Measurements from ENCODE around the gene SMOC2.

Gene SMOC2

GRCh38 chr6:168480481-168480880 is 39.5 kb downstream of the SMOC2 start:
- no peak for DNase-seq (ENCODE audit: low read depth)

DNA sequence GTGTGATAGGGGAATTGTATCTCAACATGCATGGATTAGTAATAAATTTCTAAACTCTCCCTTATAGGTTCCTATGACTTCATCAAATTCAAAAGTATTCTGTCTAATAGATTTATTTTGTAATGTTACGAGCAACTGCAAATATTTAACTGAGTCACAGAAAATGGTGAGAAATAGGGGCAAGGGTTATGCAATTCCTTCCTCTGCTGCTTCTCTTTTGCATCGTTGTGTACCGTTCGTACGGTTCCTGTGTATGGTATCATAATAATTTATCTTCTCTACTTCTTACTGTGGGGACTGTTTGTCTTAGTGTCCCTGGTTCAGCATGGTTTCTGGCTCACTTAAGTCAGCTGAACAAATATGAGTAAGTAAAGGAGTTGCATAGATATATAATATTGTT is 44.8 kb downstream of the SMOC2 start:
- no peak for DNase-seq (ENCODE audit: low read depth)

GRCh38 chr6:168490757-168491156 is 49.8 kb downstream of the SMOC2 start:
- DNase-seq (ENCODE audit: low read depth): no peak

GRCh38 chr6:168493976-168494375 is 53.0 kb downstream of the SMOC2 start:
- no peak for DNase-seq (ENCODE audit: low read depth)

- DNase-seq (ENCODE audit: low read depth): no peak
These were observed 53.7 kb downstream of the SMOC2 start for GRCh38 chr6:168494726-168495125.

DNA sequence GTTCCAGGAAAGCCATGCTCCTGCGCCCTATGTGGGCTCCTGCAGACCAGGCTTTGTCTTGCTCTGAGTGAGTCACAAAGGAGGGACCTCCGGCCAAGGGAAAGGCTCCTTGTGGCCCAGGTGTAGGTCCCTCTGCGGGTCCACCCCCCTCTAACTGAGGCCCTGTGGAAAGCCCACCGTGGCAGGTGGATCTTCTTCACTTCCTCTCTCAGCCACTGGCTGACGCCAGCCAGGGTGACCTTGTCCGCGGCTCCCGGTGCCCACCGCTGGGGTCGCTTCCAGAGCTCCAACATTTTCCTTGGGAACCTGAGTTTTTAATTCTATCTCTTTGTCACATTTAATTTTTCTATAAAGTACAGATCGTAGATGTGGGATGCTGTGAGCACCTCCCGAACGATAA is 54.1 kb downstream of the SMOC2 start:
- no peak for DNase-seq (ENCODE audit: low read depth)

DNA sequence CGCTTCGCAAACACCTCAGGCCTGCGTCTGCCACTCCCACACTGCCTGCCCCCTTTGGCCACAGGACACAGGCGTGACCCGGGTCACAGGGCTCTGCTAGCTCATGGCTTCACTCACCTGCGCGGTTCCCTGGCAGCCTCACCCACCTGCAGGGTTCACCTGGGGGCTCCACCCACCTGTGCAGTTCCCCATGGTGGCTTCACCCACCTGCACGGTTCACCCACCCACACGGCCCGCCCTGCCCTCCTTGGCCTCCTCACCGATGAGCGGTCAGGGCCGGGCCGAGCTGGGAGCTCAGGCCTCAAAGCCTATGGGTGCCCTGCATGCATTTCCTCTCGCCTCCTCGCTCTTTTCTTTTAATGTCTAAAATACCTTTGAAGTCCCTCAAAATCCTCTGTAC is 54.7 kb downstream of the SMOC2 start:
- no peak for DNase-seq (ENCODE audit: low read depth)

DNA sequence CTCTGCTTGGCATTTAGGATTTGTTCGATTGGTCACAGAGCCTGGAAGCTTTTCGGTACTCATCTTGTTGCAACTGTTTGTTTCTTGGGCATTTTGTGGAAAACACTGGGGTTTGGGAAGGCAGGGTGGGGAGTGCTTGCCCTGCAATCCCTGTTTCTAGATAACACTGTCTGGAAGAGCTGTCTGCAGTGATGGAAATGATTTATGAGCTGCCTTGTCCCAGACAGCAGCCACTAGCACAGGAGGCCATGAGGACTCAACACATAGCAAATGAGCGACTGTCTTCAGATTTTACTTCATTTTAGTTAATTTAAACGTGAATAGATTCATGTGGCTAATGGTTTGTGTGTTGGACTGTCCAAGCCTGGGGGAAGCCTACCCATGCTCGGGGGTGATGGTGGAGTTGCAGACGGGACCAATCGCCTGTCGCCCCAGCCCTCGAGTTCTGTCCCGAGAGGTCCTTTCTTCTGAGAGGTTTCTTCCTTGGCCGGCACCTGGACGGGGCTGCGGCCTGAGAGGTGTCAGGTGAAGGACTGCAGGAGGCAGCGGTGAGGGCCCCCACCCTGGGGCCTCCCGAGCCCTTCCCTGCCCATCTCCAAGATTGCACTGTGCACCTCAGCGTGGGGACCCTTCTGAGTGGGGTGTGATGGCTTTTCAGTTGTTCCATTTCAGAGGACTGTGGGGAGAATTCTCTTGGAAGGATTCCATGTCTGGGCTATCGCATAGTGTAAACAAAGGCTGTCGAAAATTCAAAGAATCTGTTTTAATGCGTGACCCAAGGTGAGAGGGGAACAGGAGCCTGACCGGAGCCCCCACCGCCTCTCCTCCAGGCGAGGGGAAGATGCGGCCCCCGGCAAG is 55.4 kb downstream of the SMOC2 start:
- DNase-seq (ENCODE audit: low read depth): no peak

- no peak for DNase-seq (ENCODE audit: low read depth)
These were observed 56.0 kb downstream of the SMOC2 start for GRCh38 chr6:168496997-168497331.

- DNase-seq (ENCODE audit: low read depth): no peak
These were observed 56.4 kb downstream of the SMOC2 start for GRCh38 chr6:168497381-168497780.

DNA sequence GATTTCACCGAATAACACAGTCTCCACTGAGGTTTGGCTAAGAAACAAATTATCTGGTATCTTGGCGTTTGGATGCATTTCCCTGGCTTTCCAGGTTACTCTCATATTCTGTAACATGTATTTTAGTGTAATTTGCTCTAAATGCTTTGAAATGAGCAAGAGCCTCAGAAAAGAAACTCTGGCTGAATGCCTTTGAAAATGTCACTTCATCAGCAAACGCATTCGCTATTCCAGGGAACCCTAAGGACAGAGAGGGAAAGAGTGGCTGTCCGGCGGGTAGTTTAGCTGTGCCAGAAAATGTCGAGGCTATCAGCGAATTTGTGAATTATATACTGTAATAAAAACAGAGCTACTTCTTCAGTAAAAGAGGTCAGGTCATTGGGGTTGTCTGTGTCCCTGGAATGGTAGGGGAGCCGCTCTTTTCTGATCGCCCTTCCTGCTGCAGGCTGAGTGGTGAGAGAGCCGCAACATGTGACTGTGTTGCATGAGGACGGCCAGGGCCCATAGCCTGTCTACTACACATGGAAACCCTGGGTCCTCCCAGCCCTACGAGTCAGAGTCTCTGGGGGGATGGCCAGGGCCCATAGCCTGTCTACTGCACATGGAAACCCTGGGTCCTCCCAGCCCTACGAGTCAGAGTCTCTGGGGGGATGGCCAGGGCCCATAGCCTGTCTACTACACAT is 57.3 kb downstream of the SMOC2 start:
- no peak for DNase-seq (ENCODE audit: low read depth)

- DNase-seq (ENCODE audit: low read depth): no peak
These were observed 58.2 kb downstream of the SMOC2 start for GRCh38 chr6:168499045-168499650.

DNA sequence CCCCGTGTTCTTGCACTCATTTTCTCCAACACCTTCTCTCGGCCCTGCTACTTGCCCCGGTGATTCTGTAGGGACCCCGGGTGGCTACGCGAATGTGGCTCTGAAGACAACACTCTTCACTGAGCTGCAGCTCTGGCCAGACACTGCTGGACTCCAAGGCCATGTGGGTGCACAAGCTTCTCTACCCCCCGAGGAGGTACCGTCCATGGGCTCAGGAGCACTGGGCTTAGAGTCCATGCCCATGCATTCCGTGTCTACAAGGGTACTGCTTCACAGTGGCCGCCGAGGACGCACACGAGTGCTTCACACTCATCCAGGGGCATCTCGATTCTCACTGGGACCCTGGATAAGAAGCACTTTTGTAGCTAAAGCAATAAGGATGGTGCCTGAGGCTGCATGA is 59.5 kb downstream of the SMOC2 start:
- DNase-seq (ENCODE audit: low read depth): no peak

DNA sequence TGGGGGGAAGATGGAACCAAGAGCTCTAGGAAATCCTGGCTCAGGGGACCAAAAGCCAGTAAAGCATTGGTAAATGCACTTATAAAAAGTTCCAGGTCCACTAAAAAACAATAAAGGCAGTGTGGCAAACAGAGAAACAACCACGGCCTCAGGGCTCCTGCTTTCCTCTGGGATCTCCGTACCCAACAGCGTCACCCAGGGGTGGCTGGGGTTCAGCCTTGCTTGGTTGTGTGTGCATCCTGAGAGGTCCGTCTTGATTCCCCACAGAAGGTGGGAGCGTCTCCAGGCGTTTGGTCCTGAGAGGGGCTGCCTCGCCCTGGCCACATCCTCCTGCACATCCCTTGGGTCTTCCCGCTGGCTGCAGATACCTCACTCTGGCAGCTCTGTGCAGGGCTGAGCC is 60.6 kb downstream of the SMOC2 start:
- no peak for DNase-seq (ENCODE audit: low read depth)

DNA sequence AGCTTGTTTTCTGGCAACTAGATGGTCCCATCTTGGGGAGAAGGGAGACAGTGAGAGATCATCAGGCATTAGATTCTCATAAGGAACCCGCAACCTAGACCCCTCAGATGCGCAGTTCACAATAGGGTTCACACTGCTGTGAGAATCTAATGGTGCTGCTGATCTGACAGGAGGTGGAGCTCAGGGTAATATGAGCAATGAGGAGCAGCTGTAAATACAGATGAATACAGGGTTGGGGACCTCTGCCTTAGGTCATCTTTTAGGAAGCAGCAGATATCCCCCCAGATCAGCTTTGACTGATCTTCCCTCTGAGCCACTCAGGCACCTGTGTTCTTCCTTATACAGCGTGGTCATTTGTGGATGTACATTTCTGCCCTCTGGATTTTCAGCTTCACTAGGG is 63.4 kb downstream of the SMOC2 start:
- no peak for DNase-seq (ENCODE audit: low read depth)

- DNase-seq (ENCODE audit: low read depth): no peak
These were observed 65.5 kb downstream of the SMOC2 start for GRCh38 chr6:168506460-168506859.

DNA sequence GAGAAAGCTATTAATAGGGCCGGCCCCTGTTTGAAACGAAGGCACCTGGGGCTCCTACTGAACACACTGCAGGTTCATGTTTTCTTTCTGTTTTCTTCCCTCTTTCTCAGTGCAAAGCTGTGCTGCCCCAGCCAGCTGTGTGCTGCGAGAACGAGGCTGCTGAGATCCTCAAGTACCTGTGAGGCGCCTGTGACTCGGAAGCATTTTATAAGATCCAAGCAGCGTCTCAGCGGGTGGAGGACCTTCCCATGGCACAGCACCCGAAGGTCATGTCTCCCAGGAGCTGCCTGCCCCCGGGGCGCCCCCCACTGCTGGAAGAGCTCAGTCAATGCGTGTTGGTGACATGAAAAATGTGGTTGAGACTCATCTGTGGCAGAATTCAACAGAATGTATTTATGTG is 66.3 kb downstream of the SMOC2 start:
- no peak for DNase-seq (ENCODE audit: low read depth)

DNA sequence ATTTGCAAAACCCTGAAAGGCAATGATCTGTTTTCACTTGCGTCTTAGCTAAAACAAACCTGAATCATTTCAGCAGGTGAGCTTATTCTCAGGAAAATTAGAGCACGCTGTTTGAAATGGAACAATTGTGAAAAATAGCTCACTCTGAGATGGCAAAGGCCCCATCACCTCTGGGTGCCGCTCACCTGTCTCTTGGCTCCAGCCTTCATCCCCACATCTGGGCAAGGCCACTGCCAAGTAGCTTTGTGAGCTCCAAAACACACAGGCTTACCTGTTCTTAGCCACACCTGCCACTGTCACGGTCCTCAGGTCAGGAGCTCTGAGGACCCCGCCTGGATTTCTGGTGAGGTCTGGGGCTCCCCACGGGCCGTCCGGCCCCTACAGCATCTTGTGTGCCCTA is 66.7 kb downstream of the SMOC2 start:
- DNase-seq (ENCODE audit: low read depth): no peak

- no peak for DNase-seq (ENCODE audit: low read depth)
These were observed 67.9 kb downstream of the SMOC2 start for GRCh38 chr6:168508903-168509302.

GRCh38 chr6:168513766-168514165 is 72.8 kb downstream of the SMOC2 start:
- DNase-seq (ENCODE audit: low read depth): no peak

DNA sequence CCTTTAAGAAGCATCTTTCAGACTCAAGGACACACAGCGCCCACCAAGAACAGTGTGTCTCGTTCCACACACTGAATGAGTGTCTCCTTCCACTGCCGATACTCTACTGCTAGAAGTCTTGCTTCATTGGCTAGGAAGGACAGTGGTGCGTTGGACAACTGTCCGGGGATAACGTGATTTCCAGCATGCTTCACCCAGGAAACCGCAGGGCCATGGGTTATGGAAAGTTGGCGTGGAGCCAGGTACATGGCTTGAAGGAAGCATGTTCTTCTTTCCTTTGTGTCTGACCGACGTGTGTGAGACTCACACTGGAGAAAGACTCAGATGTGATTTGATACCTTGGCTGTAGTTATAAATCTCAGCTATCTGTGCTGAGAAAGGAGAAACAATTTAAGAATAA is 73.2 kb downstream of the SMOC2 start:
- DNase-seq (ENCODE audit: low read depth): no peak

- no peak for DNase-seq (ENCODE audit: low read depth)
These were observed 74.4 kb downstream of the SMOC2 start for GRCh38 chr6:168515376-168515775.
